ENCODE results near the gene TAS2R16. TPM values are rescaled to one million over a fixed set of nuclear protein-coding genes. Genes with fewer than 3 reads are reported as not detected.

TAS2R16 gene
- total RNA-seq, 3 donors from 2014 or later, result not detected

- intact Hi-C loops (cut with DNase I; ENCODE audit: low total_unique reads), result no loop called here
- TF ChIP-seq POLR2AphosphoS5 (IDR thresholded peaks at IDR 0.05), result no peak
- TF ChIP-seq POLR2A (IDR thresholded peaks at IDR 0.05), result no peak
- no peak for TF ChIP-seq CTCF (IDR thresholded peaks at IDR 0.05)
Measured at GRCh38 chr7:122989577-122989976, 5.9 kb downstream of the TAS2R16 start.

GRCh38 chr7:122989041-122989440 lies 6.5 kb downstream of the TAS2R16 start:
- Histone ChIP-seq H3K4me3 (no peak overlapping the region), H3K9me3 (no peaks in the 10 kb centered on the region), H3K4me1 (no peaks in the 10 kb centered on the region), H3K27ac (no peak overlapping the region), H3K27me3 (no peaks in the 10 kb centered on the region), H3K36me3 (no peaks in the 10 kb centered on the region)
- intact Hi-C loops (cut with DNase I; ENCODE audit: low total_unique reads), result no loop called here
- DNase-seq (ENCODE audit: low spot score in 2 of 2), result no peak
- no peak for TF ChIP-seq CTCF (IDR thresholded peaks at IDR 0.05)
- TF ChIP-seq POLR2AphosphoS5 (IDR thresholded peaks at IDR 0.05), result no peak
- TF ChIP-seq POLR2A (IDR thresholded peaks at IDR 0.05), result no peak

More at GRCh38 chr7:122989577-122989976, 5.9 kb downstream of the TAS2R16 start:
- no peaks in the 10 kb centered on the region for H3K36me3 ChIP-seq
- H3K27me3 ChIP-seq, result no peaks in the 10 kb centered on the region
- no peak for DNase-seq (ENCODE audit: low spot score in 2 of 2)
- no peaks in the 10 kb centered on the region for H3K9me3 ChIP-seq
- H3K4me1 ChIP-seq, result no peaks in the 10 kb centered on the region
- H3K4me3 ChIP-seq, result no peak overlapping the region
- H3K27ac ChIP-seq, result no peak overlapping the region

GRCh38 chr7:122988333-122988732 lies 7.2 kb downstream of the TAS2R16 start:
- intact Hi-C loops (cut with DNase I; ENCODE audit: low total_unique reads), result no loop called here
- no peaks in the 10 kb centered on the region for H3K36me3 ChIP-seq
- TF ChIP-seq CTCF (IDR thresholded peaks at IDR 0.05), result no peak
- TF ChIP-seq POLR2AphosphoS5 (IDR thresholded peaks at IDR 0.05), result no peak
- TF ChIP-seq POLR2A (IDR thresholded peaks at IDR 0.05), result no peak
- H3K4me1 ChIP-seq, result no peaks in the 10 kb centered on the region
- no peaks in the 10 kb centered on the region for H3K27me3 ChIP-seq
- no peak overlapping the region for H3K27ac ChIP-seq
- DNase-seq (ENCODE audit: low spot score in 2 of 2), result no peak
- H3K4me3 ChIP-seq, result no peak overlapping the region
- H3K9me3 ChIP-seq, result no peaks in the 10 kb centered on the region

- DNase-seq (ENCODE audit: low spot score in 2 of 2), result no peak
- Histone ChIP-seq H3K36me3 (no peaks in the 10 kb centered on the region), H3K9me3 (no peaks in the 10 kb centered on the region), H3K27ac (no peak overlapping the region), H3K27me3 (no peaks in the 10 kb centered on the region), H3K4me1 (no peaks in the 10 kb centered on the region), H3K4me3 (no peak overlapping the region)
- intact Hi-C loops (cut with DNase I; ENCODE audit: low total_unique reads), result no loop called here
- TF ChIP-seq POLR2AphosphoS5 (IDR thresholded peaks at IDR 0.05) (no peak), POLR2A (IDR thresholded peaks at IDR 0.05) (no peak), CTCF (IDR thresholded peaks at IDR 0.05) (no peak)
Measured at GRCh38 chr7:122987463-122987862, 8.0 kb downstream of the TAS2R16 start.

GRCh38 chr7:122984021-122984420 lies 11.5 kb downstream of the TAS2R16 start:
- intact Hi-C loops (cut with DNase I; ENCODE audit: low total_unique reads), result no loop called here
- no peak for DNase-seq (ENCODE audit: low spot score in 2 of 2)
- Histone ChIP-seq H3K4me3 (no peak overlapping the region), H3K27ac (no peak overlapping the region), H3K27me3 (no peaks in the 10 kb centered on the region), H3K4me1 (no peaks in the 10 kb centered on the region), H3K9me3 (no peaks in the 10 kb centered on the region), H3K36me3 (no peaks in the 10 kb centered on the region)
- TF ChIP-seq CTCF (IDR thresholded peaks at IDR 0.05) (no peak), POLR2AphosphoS5 (IDR thresholded peaks at IDR 0.05) (no peak), POLR2A (IDR thresholded peaks at IDR 0.05) (no peak)
